ENCODE measurements around the gene AKAP9. TPM values are rescaled to one million over a fixed set of nuclear protein-coding genes. Genes with fewer than 3 reads are reported as not detected.

The AKAP9 gene
- total RNA-seq, 1 donor from 2014 or later, result 85.3 TPM

DNA sequence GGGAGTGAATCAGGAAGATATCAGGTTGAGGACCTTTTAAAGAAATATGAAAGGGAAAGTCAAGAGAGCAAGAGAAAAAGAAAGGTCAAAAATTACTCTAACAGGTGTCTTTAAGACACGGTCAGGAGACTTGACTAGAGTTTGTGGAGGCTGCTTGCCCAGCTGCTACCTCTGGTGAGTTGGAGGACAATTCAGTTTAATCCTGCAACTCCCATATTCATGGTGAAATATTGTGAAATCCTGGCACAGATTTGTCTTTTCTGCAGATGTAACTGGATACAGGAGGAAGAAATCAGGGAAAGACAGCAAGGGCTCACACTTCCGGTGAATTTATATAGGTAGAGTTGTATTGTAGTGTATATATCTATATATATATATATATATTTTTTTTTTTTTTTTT is 93.5 kb downstream of the AKAP9 start:
- no peaks in the 10 kb centered on the region for H3K27me3 ChIP-seq
- H3K4me1 ChIP-seq, result no peaks in the 10 kb centered on the region
- DNase-seq (no peak), ATAC-seq (no peak)
- TF ChIP-seq, protein P1, sequence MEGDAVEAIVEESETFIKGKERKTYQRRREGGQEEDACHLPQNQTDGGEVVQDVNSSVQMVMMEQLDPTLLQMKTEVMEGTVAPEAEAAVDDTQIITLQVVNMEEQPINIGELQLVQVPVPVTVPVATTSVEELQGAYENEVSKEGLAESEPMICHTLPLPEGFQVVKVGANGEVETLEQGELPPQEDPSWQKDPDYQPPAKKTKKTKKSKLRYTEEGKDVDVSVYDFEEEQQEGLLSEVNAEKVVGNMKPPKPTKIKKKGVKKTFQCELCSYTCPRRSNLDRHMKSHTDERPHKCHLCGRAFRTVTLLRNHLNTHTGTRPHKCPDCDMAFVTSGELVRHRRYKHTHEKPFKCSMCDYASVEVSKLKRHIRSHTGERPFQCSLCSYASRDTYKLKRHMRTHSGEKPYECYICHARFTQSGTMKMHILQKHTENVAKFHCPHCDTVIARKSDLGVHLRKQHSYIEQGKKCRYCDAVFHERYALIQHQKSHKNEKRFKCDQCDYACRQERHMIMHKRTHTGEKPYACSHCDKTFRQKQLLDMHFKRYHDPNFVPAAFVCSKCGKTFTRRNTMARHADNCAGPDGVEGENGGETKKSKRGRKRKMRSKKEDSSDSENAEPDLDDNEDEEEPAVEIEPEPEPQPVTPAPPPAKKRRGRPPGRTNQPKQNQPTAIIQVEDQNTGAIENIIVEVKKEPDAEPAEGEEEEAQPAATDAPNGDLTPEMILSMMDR (IDR thresholded peaks at IDR 0.05), result no peak
- H3K4me3 ChIP-seq, result no peak overlapping the region
- peaks cover 43% of the 10 kb centered on the region for H3K36me3 ChIP-seq
- intact Hi-C loops (cut with DNase I), result no loop called here
- H3K27ac ChIP-seq, result no peak overlapping the region
- H3K9me3 ChIP-seq, result no peaks in the 10 kb centered on the region

DNA sequence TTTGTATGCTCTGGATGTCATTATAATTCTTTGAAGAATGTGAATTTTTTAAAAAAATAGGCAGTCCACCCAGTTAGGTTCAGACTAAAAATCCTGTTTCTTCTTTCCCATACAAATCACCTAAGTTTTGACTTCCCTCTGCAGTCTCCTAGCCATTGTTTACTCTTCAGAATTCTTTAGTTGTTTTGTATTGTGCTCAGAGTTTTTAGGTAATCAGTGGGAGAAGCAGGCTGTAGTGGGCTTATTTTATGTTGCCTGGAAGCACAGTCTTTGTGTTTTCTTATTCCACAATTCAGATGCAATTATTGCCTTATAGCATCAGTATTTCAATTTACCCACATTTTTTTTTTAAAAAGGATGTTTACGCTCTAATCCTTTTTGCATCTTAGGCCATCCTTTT is 94.9 kb downstream of the AKAP9 start:
- no peak for ATAC-seq
- no peaks in the 10 kb centered on the region for H3K9me3 ChIP-seq
- no peaks in the 10 kb centered on the region for H3K4me1 ChIP-seq
- H3K36me3 ChIP-seq, result peaks cover 44% of the 10 kb centered on the region
- no peak overlapping the region for H3K27ac ChIP-seq
- H3K27me3 ChIP-seq, result no peaks in the 10 kb centered on the region
- intact Hi-C loops (cut with DNase I), result no loop called here
- TF ChIP-seq, protein P1 (IDR thresholded peaks at IDR 0.05), result no peak
- no peak for DNase-seq
- H3K4me3 ChIP-seq, result no peak overlapping the region

DNA sequence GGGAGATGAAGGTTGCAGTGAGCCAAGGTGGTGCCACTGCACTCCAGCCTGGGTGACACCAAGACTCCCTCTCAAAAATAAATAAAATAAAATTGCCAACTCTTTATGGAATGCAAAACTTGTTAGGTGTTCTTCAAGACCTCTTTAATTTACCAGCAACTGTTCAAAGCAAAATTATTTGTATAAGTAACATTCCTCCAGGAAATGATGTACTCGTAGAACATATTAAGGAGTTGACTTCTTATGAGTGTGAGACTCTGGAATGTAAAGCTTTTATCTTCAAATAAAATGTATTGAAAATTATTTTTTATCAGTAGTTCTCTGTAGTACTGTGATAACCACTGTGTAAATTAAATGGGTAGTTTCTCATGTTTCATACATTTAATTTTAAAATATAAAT is 99.2 kb downstream of the AKAP9 start:
- intact Hi-C loops (cut with DNase I), result no loop called here
- ATAC-seq, result no peak
- TF ChIP-seq, protein P1 (IDR thresholded peaks at IDR 0.05), result no peak
- DNase-seq, result no peak
- H3K9me3 ChIP-seq, result no peaks in the 10 kb centered on the region
- H3K27ac ChIP-seq, result no peak overlapping the region
- H3K36me3 ChIP-seq, result peaks cover 65% of the 10 kb centered on the region
- no peaks in the 10 kb centered on the region for H3K4me1 ChIP-seq
- H3K4me3 ChIP-seq, result no peak overlapping the region
- no peaks in the 10 kb centered on the region for H3K27me3 ChIP-seq

DNA sequence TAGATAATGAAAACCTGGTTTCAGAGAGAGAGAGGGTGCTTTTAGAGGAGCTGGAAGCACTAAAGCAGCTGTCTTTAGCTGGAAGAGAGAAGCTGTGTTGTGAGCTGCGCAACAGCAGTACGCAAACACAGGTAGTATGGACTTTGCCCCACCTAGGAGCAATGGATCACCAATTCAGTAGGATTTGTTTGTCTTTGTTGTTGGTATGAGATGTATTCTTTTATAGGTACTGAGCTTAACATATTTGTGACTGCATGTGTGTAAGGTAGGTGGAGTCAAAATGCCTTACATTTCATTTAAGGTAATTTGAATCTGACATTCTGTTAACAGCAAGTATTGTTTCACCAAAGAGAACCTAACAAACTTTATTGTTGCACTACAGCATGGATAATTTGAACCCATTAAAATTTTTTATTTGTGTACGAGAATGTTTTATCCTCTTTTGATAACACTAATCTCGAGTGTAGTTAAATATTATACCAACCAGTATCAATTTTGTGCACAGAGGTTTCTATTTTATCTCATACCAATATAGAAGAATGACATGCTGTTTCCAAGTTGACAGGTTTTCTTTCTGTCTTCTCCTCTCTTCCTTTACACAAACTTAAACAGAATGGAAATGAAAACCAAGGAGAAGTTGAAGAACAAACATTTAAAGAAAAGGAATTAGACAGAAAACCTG is 101.5 kb downstream of the AKAP9 start:
- no peak overlapping the region for H3K27ac ChIP-seq
- peaks cover 82% of the 10 kb centered on the region for H3K36me3 ChIP-seq
- intact Hi-C loops (cut with DNase I), result no loop called here

DNA sequence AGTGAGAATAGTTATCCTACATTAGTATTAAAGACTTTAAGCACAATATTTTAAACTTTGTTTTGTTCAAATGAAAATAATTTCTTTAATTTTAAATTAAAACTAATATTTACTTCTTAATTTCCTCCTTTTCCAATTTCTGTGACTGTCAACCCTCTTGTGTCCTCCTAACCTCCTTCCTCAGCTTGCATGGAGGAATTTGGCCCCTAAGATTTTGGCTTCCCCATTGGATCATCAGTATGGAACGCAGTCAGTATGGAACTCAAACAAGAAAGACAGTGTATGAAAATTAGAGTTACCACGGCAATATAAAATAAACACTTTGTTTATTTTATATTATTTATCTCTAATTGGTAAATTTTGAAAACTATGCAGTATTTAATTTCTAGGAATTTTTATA is 102.4 kb downstream of the AKAP9 start:
- Histone ChIP-seq H3K4me1 (no peaks in the 10 kb centered on the region), H3K36me3 (peaks cover 86% of the 10 kb centered on the region), H3K4me3 (no peak overlapping the region), H3K27me3 (no peaks in the 10 kb centered on the region), H3K9me3 (no peaks in the 10 kb centered on the region), H3K27ac (no peak overlapping the region)
- TF ChIP-seq, protein P1 (IDR thresholded peaks at IDR 0.05), result no peak
- DNase-seq, result no peak
- ATAC-seq, result no peak
- intact Hi-C loops (cut with DNase I), result no loop called here

More for the DNA sequence above, 101.5 kb downstream of the AKAP9 start:
- no peak for ATAC-seq
- Histone ChIP-seq H3K27me3 (no peaks in the 10 kb centered on the region), H3K4me3 (no peak overlapping the region), H3K9me3 (no peaks in the 10 kb centered on the region), H3K4me1 (no peaks in the 10 kb centered on the region)
- DNase-seq, result no peak
- TF ChIP-seq, protein P1 (IDR thresholded peaks at IDR 0.05), result no peak

DNA sequence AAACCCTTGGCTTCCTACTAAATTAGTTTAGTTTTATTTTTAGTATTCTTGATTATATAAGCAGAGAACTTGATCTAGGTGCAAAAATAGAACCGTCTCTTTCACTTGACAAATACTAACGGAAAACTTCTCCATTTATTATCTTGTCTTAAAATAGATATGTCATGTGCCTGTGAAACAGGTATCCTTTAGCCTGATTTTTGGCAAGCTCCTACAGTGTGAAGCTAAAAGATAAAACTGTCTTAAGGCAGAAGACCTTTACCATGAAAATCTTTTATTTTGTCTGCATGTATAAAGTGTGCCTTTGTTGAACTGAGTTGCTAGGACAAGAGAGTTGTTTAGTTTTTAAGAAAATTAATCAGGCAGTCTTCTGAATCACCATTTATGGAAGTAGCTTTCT is 103.0 kb downstream of the AKAP9 start:
- no peak overlapping the region for H3K27ac ChIP-seq
- ATAC-seq (no peak), DNase-seq (no peak)
- TF ChIP-seq, protein P1 (IDR thresholded peaks at IDR 0.05), result no peak
- H3K36me3 ChIP-seq, result peaks cover 81% of the 10 kb centered on the region
- no peaks in the 10 kb centered on the region for H3K9me3 ChIP-seq
- no peak overlapping the region for H3K4me3 ChIP-seq
- no peaks in the 10 kb centered on the region for H3K27me3 ChIP-seq
- H3K4me1 ChIP-seq, result no peaks in the 10 kb centered on the region
- intact Hi-C loops (cut with DNase I), result no loop called here

All from upper lobe of right lung (tissue), 1 donor.